Adrenal gland (tissue), 5 donors: ENCODE data around the gene PLA1A.

Experiments used
- CTCF ChIP-seq, 6 experiments: fragments of 450-650 bp in 4 of 6; fragments of 200-600 bp in 2 of 6; sonication (generic) in 1 of 6; IDR thresholded peaks; 1 replicate in 5 of 6; 2 replicates in 1 of 6; pipeline versions ENCODE4 v1.5.1 to v1.8.0; 2016 to 2021; ENCODE audit warnings: antibody characterized with exemption in 6 of 6, mild to moderate bottlenecking in 2 of 6, moderate library complexity in 1 of 6
- POLR2A ChIP-seq, 2 donors: fragments of 450-650 bp; IDR thresholded peaks; one replicate each; pipeline ENCODE4 v1.6.1; 2017; ENCODE audit warnings: antibody characterized with exemption in 2 of 2, mild to moderate bottlenecking in 2 of 2, moderate library complexity in 1 of 2
- donor health status: DM: no; HTN: no; CAD: no.

DNA sequence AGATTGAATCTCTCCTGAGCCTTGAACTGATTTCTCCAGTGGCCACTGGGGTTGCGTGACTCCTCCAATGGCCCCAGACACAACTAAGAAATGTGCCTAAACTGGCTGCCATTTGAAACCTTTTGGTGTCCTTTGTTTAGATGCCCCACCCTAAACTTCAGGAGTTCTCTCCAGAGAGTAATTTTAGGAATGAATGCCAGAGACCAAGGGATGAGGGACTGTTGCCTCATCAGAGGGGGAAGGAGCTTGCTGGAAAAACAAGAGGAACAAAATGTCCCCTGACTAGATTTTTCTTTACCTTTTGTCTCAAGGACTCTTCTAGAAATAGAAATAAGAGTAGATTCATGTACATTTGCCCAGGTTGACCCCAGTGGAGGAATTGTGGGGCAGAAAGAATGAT is 26.5 kb upstream of the PLA1A start:
- TF ChIP-seq CTCF (IDR thresholded peaks at IDR 0.05) = no peak
- TF ChIP-seq POLR2A (IDR thresholded peaks at IDR 0.05) = no peak
